ENCODE data around the gene ACSS2. TPM values are rescaled to one million over a fixed set of nuclear protein-coding genes. Genes with fewer than 3 reads are reported as not detected.
"Not testable (repeated sequence)": the region's sequence is repeated elsewhere in the genome, so short reads cannot be mapped to it uniquely, and the experiment has no call there.

Gene ACSS2
- total RNA-seq, 1 donor from 2014 or later, result 42.7 TPM

DNA sequence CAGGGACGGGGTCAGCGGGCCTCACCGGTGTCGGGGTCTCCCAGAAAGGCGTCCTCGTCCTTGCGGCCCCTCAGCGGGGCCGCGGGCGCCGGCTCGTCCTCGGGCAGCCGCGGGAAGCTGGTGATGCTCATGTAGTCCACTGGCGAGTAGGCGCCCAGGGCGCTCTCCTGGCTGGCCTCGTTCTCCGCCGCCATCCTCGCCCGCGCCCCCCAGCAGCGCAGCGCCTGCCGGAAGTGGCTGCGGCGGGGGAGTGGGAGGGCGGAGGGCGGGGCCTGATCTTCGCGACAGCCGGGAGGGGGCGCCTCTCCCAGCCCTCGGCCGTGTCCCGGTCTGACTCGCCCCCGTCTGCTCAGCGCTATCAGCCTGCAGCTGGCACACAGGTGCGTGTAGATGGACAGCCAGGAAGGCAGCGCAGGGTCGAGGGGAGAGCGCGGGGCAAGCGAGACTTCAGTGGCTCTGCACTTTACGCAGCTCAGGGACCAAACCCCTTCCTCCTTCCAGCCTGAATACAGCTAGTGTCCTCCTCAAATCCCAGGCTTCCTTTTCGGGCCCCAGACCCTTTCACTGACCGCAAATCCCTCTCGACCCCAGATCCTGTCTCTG is 3.7 kb upstream of the ACSS2 start, which contains the start of gene GGT7:
TSS of gene GGT7 (minus strand) at position 235 of the 603 bp plus-strand sequence. CDS start at position 194, 41 bp downstream.
- ATAC-seq (peak; percentile 54), DNase-seq (ENCODE audit: low spot score) (peak; percentile 82)

DNA sequence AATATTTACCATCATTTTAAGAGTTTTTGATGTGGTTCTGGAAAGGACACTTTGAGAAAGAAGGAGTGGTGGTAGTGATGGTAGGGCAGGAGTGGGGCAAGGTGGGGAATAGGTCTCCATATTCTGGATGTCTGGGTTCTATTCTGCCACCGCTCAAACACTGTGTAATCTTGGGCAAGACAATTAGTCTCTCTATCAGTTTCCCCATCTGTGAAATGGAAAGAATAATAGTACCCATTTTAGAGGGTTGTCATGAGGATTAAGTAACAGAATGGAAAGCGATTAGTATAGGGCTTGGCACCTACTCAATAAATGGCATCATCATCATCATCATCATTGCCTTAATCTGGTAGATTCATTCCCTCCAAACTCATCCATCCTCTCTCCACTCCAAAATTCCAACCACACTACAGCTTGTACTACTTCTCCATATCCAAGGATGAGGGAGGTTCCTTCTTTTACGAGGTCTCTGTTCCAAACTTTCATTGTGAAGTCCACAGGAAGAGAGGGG is 2.8 kb upstream of the ACSS2 start:
- ATAC-seq (no peak), DNase-seq (ENCODE audit: low spot score) (no peak)

DNA sequence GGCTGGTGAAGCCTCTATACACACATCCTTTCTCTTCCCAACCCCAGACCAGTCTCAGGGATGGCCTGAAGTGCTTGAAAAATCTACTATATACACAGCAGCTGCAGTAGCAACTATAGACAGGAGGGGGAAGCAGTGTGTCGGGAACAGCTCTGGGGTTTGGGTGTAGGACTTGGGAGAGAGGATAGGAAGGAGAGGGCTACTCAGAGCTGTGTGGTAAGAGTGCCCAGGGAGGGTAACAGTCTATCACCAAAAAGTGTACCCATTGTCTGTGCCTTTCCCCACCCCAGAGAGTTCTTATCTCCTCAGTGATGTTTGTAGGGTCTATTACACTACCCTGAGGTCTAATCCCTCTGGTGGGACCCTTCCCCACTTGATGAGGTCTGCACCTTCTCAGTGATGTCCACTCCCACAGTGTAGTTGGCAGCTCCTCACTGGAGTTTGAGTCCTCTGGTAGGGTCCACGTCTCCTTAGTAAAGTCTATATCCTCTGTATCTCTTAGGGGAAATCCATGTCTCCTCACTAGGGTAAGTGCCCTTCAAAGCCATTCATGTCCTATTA is 2.2 kb upstream of the ACSS2 start:
- peak; percentile 62 for ATAC-seq

DNA sequence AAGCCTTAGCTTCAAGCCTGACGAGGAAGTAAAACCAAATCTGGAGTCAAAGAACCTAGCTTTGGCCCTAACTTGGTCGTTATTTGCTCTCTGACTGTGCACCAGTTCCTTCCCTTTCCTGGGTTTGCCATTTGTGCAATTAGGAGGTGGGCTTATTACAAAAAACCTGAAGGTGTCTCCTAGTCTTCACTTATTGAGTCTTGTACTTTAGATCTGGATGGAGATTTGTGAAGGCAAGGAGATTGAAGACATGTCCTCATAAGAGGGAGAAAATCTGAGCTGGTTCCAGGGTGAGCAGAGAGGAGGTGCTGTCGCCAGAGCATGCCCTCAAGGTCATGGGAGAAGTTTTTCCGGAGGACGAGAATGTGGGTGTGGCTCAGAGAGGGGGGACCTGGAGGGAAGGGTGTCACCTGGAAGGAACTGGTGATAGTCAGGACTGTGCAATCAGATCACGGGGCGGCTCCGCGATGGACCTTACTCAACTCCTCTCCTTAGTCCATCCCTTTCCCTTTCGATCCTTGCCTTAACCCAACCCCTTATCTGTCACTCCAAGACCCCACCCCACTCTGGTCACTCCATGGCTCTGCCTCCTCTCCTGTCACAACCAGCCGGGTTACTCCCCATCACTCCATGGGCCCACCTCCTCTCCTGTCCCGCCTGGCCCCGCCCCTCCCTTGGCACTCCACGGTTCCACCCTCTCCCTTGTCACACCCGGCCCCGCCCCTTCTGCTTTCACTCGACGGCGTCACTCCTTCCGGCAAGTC is 588 bp upstream of the ACSS2 start:
- ATAC-seq, result peak; percentile 80
- DNase-seq (ENCODE audit: low spot score), result no peak

More for the DNA sequence above, 2.2 kb upstream of the ACSS2 start:
- DNase-seq (ENCODE audit: low spot score), result peak; percentile 83

DNA sequence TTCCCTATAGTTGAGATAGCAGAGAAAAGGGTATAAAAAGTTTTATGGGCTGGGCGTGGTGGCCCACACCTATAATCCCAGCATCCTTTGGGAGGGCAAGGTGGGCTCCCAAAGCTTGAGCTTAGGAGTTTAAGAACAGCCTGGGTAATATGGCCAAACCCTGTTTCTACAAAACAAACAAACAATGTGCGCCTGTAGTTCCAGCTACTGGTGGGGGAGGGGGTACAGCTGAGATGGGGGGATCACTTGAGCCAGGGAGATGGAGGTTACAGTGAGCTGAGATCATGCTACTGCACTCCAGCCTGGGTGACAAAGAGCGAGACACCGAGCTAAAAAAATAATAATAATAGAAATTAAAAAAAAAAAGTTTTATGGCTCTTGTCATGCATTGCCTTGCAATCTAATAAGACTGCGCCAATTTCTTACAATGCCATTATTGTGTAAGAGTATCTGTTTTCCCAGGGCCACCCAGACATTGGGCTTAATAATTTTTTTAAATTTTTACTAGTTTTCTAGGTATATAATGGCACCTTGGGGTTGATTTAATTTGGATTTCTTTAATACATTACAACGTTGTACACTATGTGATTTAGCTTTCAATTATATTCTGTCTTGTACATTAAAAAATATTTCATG is 3.9 kb downstream of the ACSS2 start:
- no peak for DNase-seq (ENCODE audit: low spot score)

DNA sequence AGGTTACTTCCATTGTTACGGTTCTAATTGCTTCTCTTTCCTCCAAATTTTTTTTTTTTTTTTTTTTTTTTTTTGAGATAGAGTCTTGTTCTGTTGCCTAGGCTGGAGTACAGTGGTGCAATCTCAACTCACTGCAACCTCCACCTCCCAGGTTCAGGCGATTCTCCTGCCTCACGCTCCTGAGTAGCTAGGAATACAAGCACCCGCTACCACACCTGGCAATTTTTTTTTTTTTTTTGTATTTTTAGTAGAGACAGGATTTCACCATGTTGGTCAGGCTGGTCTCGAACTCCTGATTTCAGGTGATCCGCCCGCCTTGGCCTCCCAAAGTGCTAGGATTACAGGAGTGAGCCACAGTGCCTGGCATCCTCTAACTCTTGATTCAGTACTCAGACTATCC is 4.6 kb downstream of the ACSS2 start:
- DNase-seq (ENCODE audit: low spot score); ATAC-seq: not testable (repeated sequence)

More for the DNA sequence above, 3.9 kb downstream of the ACSS2 start:
- no peak for ATAC-seq

DNA sequence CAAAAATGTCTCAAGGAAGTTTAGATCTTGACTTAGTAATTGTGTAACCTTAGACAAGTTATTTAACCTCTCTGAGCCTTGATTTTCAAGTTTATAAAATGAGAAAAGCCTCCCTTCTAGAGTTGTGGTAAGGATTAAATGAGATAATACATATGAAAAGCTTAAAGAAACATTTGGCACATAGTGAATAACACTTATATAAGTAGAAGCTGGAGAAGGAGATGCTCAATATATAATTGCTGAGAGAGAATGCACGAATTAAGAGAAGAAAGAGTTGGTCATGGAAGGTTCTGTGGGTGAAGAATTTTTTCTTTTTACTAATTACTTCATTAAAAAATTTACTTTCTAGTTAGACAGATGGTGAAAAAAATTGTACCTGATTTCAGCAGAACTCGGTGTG is 5.3 kb downstream of the ACSS2 start:
- DNase-seq (ENCODE audit: low spot score), result no peak
- no peak for ATAC-seq

DNA sequence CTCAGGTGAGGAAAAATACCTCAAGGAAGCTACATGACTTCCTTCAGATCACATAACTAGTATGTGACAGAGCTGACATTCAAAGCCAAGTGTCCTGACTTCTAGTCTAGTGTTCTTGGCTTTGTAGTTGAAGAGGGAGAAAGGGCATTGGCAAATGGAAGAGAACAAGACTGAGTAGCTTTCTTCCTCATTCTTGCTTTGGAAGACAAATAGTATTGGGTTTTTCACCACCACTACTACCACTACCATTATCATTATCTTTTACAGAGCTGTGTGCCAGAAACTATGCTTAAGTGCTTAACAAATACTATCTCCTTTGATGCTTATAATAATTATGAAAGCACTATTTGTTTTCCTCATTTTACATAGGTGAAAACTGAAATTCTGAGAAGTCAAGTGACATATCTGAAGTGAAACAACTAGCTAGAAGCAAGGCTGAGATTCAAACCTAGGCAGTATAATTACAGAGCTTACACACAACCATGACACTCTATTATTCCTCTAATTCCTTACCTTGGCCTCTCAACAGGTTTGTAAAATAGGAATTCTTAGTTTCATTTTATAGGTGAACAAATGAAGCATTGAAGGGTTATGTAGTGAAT is 6.8 kb downstream of the ACSS2 start:
- ATAC-seq (no peak), DNase-seq (ENCODE audit: low spot score) (no peak)

DNA sequence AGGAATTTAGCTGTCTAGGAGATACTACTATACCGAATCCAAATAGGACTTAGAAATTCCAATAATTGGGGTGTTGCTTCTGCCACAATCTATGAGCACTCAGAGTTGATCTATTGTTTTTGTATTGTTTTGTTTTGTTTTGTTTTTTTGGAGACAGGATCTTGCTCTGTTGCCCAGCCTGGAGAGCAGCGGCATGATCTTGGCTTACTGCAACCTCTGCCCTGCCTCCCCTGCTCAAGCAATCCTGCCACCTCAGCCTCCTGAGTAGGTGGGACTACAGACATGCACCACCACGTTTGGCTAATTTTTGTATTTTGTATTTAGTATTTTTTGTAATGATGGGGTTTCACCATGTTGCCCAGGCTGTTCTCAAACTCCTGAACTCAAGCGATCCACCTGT is 7.4 kb downstream of the ACSS2 start:
- no peak for DNase-seq (ENCODE audit: low spot score)
- ATAC-seq, result no peak

DNA sequence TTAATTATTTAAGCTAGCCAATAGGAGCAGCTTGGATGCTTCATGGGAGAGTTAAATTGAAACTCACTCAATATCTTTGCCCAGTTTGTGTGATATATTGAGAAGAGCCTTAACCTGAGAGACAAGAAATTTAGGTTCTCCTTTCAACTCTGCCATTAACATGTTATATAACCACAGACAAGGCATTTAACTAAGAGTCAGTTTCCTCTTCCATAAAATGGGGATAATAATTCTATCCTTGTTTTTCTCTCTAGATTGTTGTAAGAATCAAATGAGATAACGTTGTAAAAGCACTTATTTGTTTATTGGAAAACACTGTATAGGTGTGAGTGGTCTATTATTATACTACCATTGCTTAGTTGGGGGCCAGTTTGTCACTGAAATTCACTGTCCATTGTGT is 7.8 kb downstream of the ACSS2 start:
- DNase-seq (ENCODE audit: low spot score) (no peak), ATAC-seq (no peak)

DNA sequence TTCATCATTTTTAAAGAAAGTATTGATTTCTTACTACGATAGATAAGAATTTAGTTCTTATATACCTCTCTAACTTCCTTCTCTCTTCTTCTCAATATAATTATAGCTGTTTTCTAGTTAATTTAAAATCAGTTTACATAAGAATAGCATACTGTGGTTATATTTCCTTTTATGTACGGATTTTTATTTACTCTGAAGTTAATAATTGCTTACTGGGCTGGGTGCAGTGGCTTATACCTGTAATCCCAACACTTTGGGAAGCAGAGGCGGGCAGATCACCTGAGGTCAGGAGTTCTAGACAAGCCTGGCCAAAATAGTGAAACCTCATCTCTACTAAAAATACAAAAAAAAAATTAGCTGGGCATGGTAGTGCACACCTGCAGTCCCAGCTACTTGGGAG is 9.7 kb downstream of the ACSS2 start:
- DNase-seq (ENCODE audit: low spot score) (no peak), ATAC-seq (peak; percentile 84)

DNA sequence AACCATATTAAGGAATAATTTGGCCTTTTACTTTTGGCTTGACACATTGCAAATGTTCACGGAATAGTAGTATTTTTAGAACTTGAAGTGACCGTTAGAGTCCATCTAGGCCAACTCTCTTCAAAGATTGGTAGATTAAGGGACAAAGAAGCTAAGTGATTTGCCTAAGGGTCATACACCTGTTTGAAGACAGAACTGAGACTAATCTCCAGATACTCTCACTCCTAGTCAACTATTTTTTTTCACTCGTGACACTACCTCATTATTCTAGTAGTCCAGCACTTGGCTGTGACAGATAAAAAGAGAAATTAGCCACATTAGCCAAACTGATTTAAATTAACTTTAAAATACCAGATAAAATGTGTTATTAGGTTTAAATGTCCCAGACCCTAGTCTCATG is 10.6 kb downstream of the ACSS2 start:
- no peak for ATAC-seq
- no peak for DNase-seq (ENCODE audit: low spot score)

DNA sequence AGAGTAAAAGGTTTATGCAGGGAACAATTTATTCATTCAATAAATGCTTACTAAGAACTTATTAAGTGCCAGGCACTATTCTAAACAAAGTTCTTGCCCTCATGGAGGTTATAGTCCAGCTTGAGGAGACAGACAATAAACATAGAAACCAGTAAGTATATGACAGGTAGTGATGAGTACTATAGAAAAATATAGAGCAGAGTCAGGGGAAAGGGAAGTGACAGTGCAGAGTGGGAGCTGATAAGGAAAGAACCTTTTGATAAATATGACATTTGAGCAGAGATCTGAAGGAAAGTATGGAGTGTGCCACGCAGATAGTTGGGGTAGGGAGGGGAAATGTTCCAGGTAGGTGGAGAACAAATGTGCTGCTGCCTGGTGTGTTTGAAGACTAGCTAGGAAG is 12.1 kb downstream of the ACSS2 start:
- DNase-seq (ENCODE audit: low spot score), result no peak
- ATAC-seq, result no peak

DNA sequence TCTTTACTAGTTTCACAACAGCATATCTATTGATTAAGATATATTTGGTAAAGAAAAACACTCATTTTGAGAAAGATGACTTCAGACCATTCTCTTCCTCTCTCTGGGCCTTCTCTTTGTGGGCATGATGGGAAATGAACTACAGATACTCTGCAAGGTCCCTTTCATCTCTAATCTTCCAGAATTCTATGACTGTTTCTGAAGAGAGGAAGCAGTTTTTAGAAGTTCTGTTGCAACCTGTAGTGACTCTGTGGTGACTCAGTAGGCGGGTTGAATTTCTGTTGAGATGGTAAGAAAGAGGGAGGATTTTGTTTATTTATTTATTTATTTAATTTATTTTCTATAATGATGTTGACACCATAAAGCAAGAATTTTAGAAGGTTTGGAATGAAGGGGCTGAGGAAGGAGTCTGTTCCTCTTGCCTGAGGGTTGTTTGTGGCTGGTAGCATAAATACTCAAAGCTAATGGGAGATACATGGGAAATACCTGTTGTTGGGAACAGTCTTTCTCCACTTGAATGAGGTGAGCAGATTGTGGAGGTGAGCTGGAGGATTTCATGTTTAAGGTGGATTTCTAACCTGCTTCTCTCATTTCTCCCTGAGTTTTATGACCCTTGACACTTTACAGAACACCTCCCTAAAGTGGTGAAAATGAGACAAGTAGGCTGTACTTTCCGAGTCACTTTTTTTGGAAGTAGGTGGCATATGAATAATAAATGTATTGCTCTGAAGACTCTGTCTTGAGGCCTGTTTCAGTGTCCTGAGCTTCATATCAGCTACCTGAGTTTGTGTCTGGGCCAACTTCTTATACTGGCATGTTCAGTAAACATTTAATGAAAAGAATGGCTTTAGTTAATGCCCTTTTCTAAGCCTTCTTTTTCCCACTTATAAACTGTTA is 15.0 kb downstream of the ACSS2 start:
- no peak for ATAC-seq
- no peak for DNase-seq (ENCODE audit: low spot score)

DNA sequence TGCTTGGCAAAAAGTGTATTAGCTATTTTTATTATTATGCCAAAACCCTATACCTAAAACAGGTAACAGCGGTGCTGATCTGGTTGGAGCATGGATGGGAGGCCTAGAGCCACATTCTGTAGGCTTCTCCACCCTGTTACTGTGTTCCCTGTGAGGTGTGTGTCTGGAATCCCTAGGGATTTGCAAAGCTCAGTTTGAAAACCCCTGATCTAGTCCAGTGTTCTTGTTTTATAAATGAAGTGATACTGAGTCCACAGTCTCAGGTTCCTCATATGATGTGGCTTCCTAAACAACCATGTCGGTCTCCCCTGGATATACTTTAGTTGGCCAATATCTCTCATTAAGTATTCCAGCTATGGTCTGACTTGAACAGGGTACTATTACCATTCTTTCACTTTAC is 16.3 kb downstream of the ACSS2 start:
- ATAC-seq (no peak), DNase-seq (ENCODE audit: low spot score) (no peak)

DNA sequence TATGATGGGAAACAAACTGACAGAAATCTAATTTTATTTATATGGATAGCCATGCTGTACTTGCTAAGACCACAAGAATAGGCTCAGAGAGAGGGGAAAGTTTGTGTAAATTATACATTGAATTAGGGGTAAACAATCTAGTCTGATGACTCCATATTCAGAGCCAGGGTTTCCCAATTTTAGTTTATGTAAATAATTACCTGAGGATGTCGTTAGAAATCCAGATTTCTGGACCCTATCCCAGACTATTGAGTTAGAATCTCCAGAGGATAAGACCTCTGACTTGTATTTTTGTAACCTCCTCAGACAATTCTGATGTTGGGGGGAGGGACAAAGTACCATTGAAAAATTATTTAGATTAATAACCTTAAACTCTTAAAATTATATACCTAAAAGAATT is 18.3 kb downstream of the ACSS2 start:
- peak; percentile 57 for ATAC-seq
- DNase-seq (ENCODE audit: low spot score), result no peak

DNA sequence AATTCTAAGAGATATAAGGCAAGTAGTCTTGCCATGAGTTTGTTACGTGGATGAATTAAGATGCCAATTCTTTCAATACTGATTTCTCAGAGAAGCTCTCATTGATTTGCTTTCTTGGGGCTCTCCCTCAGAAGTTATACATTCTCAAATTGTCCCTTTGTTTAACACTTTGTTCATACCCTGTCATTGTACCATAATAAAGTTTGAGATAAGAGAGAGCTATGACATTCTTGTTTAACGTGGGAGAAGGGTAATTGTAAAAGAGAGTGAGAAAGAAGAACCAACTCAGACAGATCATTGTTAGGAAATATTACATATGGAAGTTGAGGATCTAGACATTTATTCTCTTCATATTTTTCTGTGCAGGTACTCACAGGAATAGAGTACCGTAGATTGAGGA is 19.1 kb downstream of the ACSS2 start:
- DNase-seq (ENCODE audit: low spot score) (no peak), ATAC-seq (no peak)

DNA sequence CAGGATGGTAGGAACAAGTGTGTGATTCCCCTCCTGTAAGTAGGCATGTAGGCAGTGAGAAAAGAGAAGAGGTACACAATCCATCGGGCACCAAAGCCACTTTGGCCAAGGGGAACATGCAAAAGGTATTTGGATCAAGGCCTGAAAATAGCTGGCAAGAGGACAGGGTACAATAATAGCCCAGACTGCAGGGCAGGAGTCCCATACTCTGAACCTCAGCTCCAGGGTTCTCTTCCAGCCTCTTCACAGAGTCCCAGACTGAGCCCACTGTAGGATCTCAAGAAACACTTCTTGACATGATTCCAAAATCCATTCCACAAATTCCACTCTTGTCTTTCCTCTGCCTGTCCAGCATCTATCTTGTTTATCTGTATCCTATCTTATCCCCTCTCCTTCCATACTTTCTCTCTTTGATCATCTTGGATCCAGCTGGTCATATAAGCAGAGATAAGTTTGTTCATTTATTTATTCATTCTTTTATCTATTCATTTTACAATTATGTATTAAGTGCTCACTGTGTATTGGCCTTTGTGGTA is 19.7 kb downstream of the ACSS2 start:
- DNase-seq (ENCODE audit: low spot score) (peak; percentile 67), ATAC-seq (peak; percentile 94)

DNA sequence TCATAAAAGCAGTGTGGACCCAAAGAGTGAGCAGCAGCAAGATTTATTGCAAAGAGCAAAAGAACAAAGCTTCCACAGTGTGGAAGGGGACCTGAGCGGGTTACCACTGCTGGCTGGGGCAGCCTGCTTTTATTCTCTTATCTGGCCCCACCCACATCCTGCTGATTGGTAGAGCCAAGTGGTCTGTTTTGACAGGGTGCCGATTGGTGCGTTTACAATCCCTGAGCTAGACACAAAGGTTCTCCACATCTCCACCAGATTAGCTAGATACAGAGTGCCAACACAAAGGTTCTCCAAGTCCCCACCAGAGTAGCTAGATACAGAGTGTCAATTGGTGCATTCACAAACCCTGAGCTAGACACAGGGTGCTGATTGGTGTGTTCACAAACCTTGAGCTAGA is 21.7 kb downstream of the ACSS2 start:
- DNase-seq (ENCODE audit: low spot score); ATAC-seq: not testable (repeated sequence)

DNA sequence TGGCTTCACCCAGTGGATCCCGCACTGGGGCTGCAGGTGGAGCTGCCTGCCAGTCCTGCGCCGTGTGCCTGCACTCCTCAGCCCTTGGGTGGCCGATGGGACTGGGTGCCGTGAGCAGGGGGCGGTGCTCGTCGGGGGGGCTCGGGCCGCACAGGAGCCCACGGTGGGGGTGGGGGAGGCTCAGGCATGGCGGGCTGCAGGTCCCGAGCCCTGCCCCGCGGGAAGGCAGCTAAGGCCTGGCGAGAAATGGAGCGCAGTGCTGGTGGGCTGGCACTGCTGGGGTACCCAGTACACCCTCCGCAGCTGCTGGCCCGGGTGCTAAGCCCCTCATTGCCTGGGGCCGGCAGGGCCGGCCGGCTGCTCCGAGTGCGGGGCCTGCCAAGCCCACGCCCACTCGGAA is 22.3 kb downstream of the ACSS2 start:
- DNase-seq (ENCODE audit: low spot score); ATAC-seq: not testable (repeated sequence)
